GM23248 (cell line): Measurements from ENCODE around the gene CSHL1.
"Not testable (repeated sequence)": the region's sequence is repeated elsewhere in the genome, so short reads cannot be mapped to it uniquely, and the experiment has no call there.

Experiments used
- EZH2 ChIP-seq: fragments of 200-600 bp; sonication (generic); IDR thresholded peaks from 2 replicates; pipeline ENCODE4 v1.6.1; 2018; ENCODE audit warnings: antibody characterized with exemption, mild to moderate bottlenecking; ENCODE audit not compliant: insufficient read depth, poor library complexity, severe bottlenecking
- EZH2phosphoT487 ChIP-seq: fragments of 200-600 bp; sonication (generic); IDR thresholded peaks from 2 replicates; pipeline ENCODE4 v1.6.1; 2018; ENCODE audit warnings: antibody characterized with exemption, moderate library complexity, mild to moderate bottlenecking, low read depth; ENCODE audit not compliant: insufficient read depth

DNA sequence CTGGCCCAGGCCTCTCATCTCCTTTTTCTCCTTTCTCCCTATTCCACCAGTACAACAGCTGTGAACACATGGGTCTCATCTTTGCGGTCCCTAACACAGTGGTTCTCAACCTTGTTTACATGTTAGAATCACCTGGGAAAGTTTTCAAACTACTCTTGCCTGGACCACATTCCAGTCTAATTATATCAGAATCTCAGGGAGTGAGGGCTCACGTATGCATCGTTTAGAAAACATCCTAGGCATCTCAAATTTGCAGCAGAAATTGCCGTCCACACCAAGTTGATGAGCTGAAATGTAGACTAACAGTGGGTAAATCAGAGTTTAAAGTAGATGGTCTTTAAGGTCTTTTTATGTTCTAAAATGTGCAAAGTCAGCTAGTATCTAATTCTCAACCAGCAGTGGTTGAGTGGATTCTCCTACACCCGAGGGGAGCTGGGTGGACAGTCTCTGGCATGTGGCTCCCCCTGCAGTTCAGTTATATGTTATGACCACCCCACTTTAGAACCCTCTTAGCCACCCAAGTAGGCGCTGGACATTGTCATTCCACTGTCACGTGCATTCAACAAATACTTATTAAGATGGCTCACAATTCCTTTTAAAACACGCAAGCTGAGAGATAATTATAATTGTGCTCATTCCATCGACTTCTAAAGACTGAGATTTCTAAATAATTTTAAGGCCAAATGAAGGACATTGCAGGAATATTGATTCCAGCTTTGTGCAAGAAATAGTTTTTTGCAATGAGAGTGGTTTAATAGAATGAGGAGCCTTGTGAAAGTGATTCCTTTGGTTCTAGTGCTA, 41.4 kb downstream of the CSHL1 start:
- TF ChIP-seq EZH2, EZH2phosphoT487: not testable (repeated sequence)
